Measurements from ENCODE around the gene ZNF428.

GRCh38 chr19:43648633-43649032 lies 29.2 kb upstream of the ZNF428 start:
- TF ChIP-seq CTCF (IDR thresholded peaks at IDR 0.05 in 8 of 11, conservative IDR thresholded peaks at IDR 0.05 in 3 of 11) (no peak), POLR2A (IDR thresholded peaks at IDR 0.05) (no peak), POLR2AphosphoS5 (IDR thresholded peaks at IDR 0.05) (no peak)

All from spleen (tissue), 7 donors.